ENCODE results near the gene PPP1R37. TPM values are rescaled to one million over a fixed set of nuclear protein-coding genes. Genes with fewer than 3 reads are reported as not detected.

Gene PPP1R37
- total RNA-seq, 1 donor from 2014 or later: 20.3 TPM

- no peak overlapping the region for H3K27ac Mint-ChIP-seq
- peaks cover 9% of the 10 kb centered on the region for H3K36me3 Mint-ChIP-seq (ENCODE audit: low read depth)
- no peaks in the 10 kb centered on the region for H3K9me3 Mint-ChIP-seq
- H3K4me3 Mint-ChIP-seq: no peak overlapping the region
- intact Hi-C loops (cut with micrococcal nuclease): no loop called here
- no peak for DNase-seq
- peaks cover 8% of the 10 kb centered on the region for H3K4me1 Mint-ChIP-seq
- H3K27me3 Mint-ChIP-seq: peaks cover 10% of the 10 kb centered on the region
Observed at GRCh38 chr19:45147835-45148676, 55.1 kb downstream of the PPP1R37 start.

- intact Hi-C loops (cut with micrococcal nuclease): no loop called here
- H3K9me3 Mint-ChIP-seq: no peaks in the 10 kb centered on the region
Observed at GRCh38 chr19:45149129-45149528, 56.1 kb downstream of the PPP1R37 start.

GRCh38 chr19:45150180-45150579, 57.2 kb downstream of the PPP1R37 start:
- H3K4me1 Mint-ChIP-seq: peaks cover 16% of the 10 kb centered on the region
- H3K9me3 Mint-ChIP-seq: no peaks in the 10 kb centered on the region
- H3K36me3 Mint-ChIP-seq (ENCODE audit: low read depth): peaks cover 12% of the 10 kb centered on the region
- peaks cover 19% of the 10 kb centered on the region for H3K27me3 Mint-ChIP-seq
- no peak for DNase-seq
- intact Hi-C loops (cut with micrococcal nuclease): no loop called here
- no peak overlapping the region for H3K4me3 Mint-ChIP-seq
- H3K27ac Mint-ChIP-seq: no peak overlapping the region

More at GRCh38 chr19:45149129-45149528, 56.1 kb downstream of the PPP1R37 start:
- Mint-ChIP-seq H3K4me3 (no peak overlapping the region), H3K36me3 (ENCODE audit: low read depth) (peaks cover 12% of the 10 kb centered on the region), H3K4me1 (peaks cover 12% of the 10 kb centered on the region), H3K27me3 (peaks cover 15% of the 10 kb centered on the region), H3K27ac (no peak overlapping the region)
- no peak for DNase-seq

- Mint-ChIP-seq H3K9me3 (no peaks in the 10 kb centered on the region), H3K27ac (no peak overlapping the region), H3K4me3 (no peak overlapping the region), H3K4me1 (peaks cover 16% of the 10 kb centered on the region), H3K36me3 (ENCODE audit: low read depth) (peaks cover 12% of the 10 kb centered on the region), H3K27me3 (peaks cover 22% of the 10 kb centered on the region)
- intact Hi-C loops (cut with micrococcal nuclease): no loop called here
- no peak for DNase-seq
Observed at GRCh38 chr19:45150751-45151281, 57.8 kb downstream of the PPP1R37 start.

GRCh38 chr19:45151320-45151719, 58.3 kb downstream of the PPP1R37 start:
- Mint-ChIP-seq H3K9me3 (no peaks in the 10 kb centered on the region), H3K4me1 (peaks cover 16% of the 10 kb centered on the region), H3K27ac (no peak overlapping the region), H3K4me3 (no peak overlapping the region), H3K27me3 (peaks cover 22% of the 10 kb centered on the region), H3K36me3 (ENCODE audit: low read depth) (peaks cover 9% of the 10 kb centered on the region)
- intact Hi-C loops (cut with micrococcal nuclease): no loop called here
- no peak for DNase-seq

- Mint-ChIP-seq H3K27me3 (peaks cover 22% of the 10 kb centered on the region), H3K27ac (peak overlapping the region; percentile 25), H3K4me1 (peaks cover 16% of the 10 kb centered on the region), H3K9me3 (no peaks in the 10 kb centered on the region), H3K4me3 (peak overlapping the region; percentile 62), H3K36me3 (ENCODE audit: low read depth) (peaks cover 9% of the 10 kb centered on the region)
- no peak for DNase-seq
- intact Hi-C loops (cut with micrococcal nuclease): no loop called here
Observed at GRCh38 chr19:45151821-45152503, 59.0 kb downstream of the PPP1R37 start.

- H3K36me3 Mint-ChIP-seq (ENCODE audit: low read depth): peaks cover 9% of the 10 kb centered on the region
- intact Hi-C loops (cut with micrococcal nuclease): no loop called here
- DNase-seq: peak; percentile 85
- H3K4me3 Mint-ChIP-seq: peak overlapping the region; percentile 76
- peaks cover 16% of the 10 kb centered on the region for H3K4me1 Mint-ChIP-seq
- peak overlapping the region; percentile 60 for H3K27ac Mint-ChIP-seq
- no peaks in the 10 kb centered on the region for H3K9me3 Mint-ChIP-seq
- H3K27me3 Mint-ChIP-seq: peaks cover 22% of the 10 kb centered on the region
Observed at GRCh38 chr19:45152504-45153338, 59.7 kb downstream of the PPP1R37 start.

GRCh38 chr19:45153339-45154063, 60.5 kb downstream of the PPP1R37 start:
- Mint-ChIP-seq H3K9me3 (no peaks in the 10 kb centered on the region), H3K27ac (peak overlapping the region; percentile 62), H3K4me1 (peaks cover 18% of the 10 kb centered on the region), H3K4me3 (peak overlapping the region; percentile 76), H3K36me3 (ENCODE audit: low read depth) (peaks cover 9% of the 10 kb centered on the region), H3K27me3 (peaks cover 26% of the 10 kb centered on the region)
- intact Hi-C loops (cut with micrococcal nuclease): no loop called here
- DNase-seq: peak; percentile 80

- H3K4me3 Mint-ChIP-seq: peak overlapping the region; percentile 50
- H3K27ac Mint-ChIP-seq: peak overlapping the region; percentile 62
- peaks cover 16% of the 10 kb centered on the region for H3K4me1 Mint-ChIP-seq
- intact Hi-C loops (cut with micrococcal nuclease): no loop called here
- peaks cover 9% of the 10 kb centered on the region for H3K36me3 Mint-ChIP-seq (ENCODE audit: low read depth)
- H3K27me3 Mint-ChIP-seq: peaks cover 26% of the 10 kb centered on the region
- no peaks in the 10 kb centered on the region for H3K9me3 Mint-ChIP-seq
- no peak for DNase-seq
Observed at GRCh38 chr19:45154064-45154827, 61.3 kb downstream of the PPP1R37 start.

- H3K4me3 Mint-ChIP-seq: no peak overlapping the region
- DNase-seq: no peak
Observed at GRCh38 chr19:45156011-45156630, 63.1 kb downstream of the PPP1R37 start.

GRCh38 chr19:45156751-45157150, 63.8 kb downstream of the PPP1R37 start:
- Mint-ChIP-seq H3K27ac (no peak overlapping the region), H3K36me3 (ENCODE audit: low read depth) (peaks cover 7% of the 10 kb centered on the region), H3K4me3 (no peak overlapping the region), H3K27me3 (peaks cover 25% of the 10 kb centered on the region), H3K4me1 (peaks cover 13% of the 10 kb centered on the region), H3K9me3 (no peaks in the 10 kb centered on the region)
- intact Hi-C loops (cut with micrococcal nuclease): no loop called here
- DNase-seq: no peak

More at GRCh38 chr19:45156011-45156630, 63.1 kb downstream of the PPP1R37 start:
- H3K4me1 Mint-ChIP-seq: peaks cover 13% of the 10 kb centered on the region
- no peaks in the 10 kb centered on the region for H3K9me3 Mint-ChIP-seq
- intact Hi-C loops (cut with micrococcal nuclease): no loop called here
- H3K27ac Mint-ChIP-seq: no peak overlapping the region
- peaks cover 7% of the 10 kb centered on the region for H3K36me3 Mint-ChIP-seq (ENCODE audit: low read depth)
- peaks cover 30% of the 10 kb centered on the region for H3K27me3 Mint-ChIP-seq

GRCh38 chr19:45158503-45159209, 65.7 kb downstream of the PPP1R37 start:
- Mint-ChIP-seq H3K9me3 (no peaks in the 10 kb centered on the region), H3K36me3 (ENCODE audit: low read depth) (peaks cover 5% of the 10 kb centered on the region), H3K27me3 (peaks cover 19% of the 10 kb centered on the region), H3K4me1 (peaks cover 11% of the 10 kb centered on the region), H3K27ac (no peak overlapping the region), H3K4me3 (no peak overlapping the region)
- intact Hi-C loops (cut with micrococcal nuclease): no loop called here
- DNase-seq: no peak

Measured in activated CD4-positive, alpha-beta T cell treated with anti-CD3 and anti-CD28 coated beads, Interleukin-2, amount 10 ng/mL, durations not matched to agents 24 days and 14 days (primary cell).